T-helper 1 cell treated with Interleukin-12 subunit alpha and Interleukin-12 subunit beta and Interleukin-4 antibody, amounts not matched to agents 30 μg/mL and 1 μg/mL, for 36 hours (primary cell): ENCODE data around the gene GHR.

Experiments
- H3K27ac Mint-ChIP-seq: one replicate; pipeline ENCODE4 v1.8.0; 2021; ENCODE audit warnings: mild to moderate bottlenecking, mixed read lengths
- H3K27me3 Mint-ChIP-seq: one replicate; pipeline ENCODE4 v1.8.0; 2021; ENCODE audit warnings: low read depth, mixed read lengths
- H3K36me3 Mint-ChIP-seq: one replicate; pipeline ENCODE4 v1.8.0; 2021; ENCODE audit warnings: low read depth, mixed read lengths
- H3K4me1 Mint-ChIP-seq: one replicate; pipeline ENCODE4 v1.8.0; 2021; ENCODE audit warnings: low read depth, mixed read lengths
- H3K4me3 Mint-ChIP-seq: one replicate; pipeline ENCODE4 v1.8.0; 2021; ENCODE audit warnings: mild to moderate bottlenecking, moderate library complexity, mixed read lengths
- H3K9me3 Mint-ChIP-seq: one replicate; pipeline ENCODE4 v1.8.0; 2021; ENCODE audit warnings: mixed read lengths

GHR gene

DNA sequence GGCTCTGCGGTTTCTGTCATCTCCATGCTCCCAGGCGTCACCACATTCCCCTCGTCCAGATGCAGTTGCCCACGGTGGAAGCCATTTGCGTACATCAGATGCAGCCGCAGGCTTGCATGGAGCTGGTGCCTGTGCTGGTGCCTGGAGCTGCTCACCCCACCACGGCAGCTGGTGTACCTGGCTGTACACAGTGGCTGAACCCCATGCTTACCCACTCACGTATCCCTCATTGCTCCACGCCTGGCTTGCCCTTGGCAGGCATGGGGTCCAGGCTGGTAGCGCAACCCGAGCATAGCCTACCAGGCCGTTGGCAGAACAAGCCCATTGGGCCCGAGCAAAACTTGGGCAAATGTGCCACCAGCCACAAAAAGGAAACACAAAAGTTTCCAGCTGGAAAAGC, 159.5 kb downstream of the GHR start:
- Mint-ChIP-seq H3K36me3 (no peaks in the 10 kb centered on the region), H3K4me3 (no peak overlapping the region), H3K9me3 (no peaks in the 10 kb centered on the region), H3K27me3 (peaks cover 12% of the 10 kb centered on the region), H3K4me1 (no peaks in the 10 kb centered on the region), H3K27ac (no peak overlapping the region)

DNA sequence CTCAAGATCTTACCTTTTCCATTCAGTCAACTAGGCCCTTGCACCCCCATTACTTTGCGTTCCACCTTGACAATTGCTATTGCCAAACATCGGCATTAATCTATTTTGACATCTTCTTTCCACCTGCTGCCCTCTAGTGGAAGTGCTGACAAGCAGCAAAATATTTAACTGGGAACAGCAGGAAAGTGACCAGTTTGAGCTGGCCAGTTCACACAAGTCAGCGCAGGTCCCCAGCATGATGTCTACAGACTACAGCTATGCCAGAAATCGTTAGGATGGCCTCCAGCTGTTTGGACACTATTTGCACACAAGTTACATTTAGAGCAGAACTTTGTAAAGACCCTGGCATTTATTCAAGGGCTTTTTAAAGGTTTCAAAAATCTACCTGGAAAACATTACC, 160.1 kb downstream of the GHR start:
- Mint-ChIP-seq H3K36me3 (no peaks in the 10 kb centered on the region), H3K4me1 (no peaks in the 10 kb centered on the region), H3K9me3 (no peaks in the 10 kb centered on the region), H3K4me3 (no peak overlapping the region), H3K27me3 (peaks cover 16% of the 10 kb centered on the region), H3K27ac (no peak overlapping the region)

DNA sequence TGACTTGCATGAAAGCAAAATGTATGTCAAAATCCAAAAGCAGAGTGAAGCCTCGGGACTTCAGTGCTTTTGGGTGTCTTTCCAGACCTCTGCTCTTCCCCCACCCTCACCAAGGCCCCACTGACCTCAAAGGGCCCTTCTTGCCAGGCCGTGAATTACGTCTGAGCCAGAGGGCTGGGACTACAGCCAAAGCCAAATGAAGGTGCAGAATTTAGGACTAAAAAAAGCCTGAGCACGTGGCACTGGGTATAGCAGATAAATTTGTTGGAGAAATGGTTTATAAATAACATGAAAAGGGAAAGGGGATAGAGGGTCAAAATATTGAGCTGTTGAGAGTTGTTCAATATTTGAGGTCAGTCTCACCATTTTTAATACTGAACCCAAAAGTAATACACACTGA, 163.4 kb downstream of the GHR start:
- H3K36me3 Mint-ChIP-seq = no peaks in the 10 kb centered on the region
- H3K4me1 Mint-ChIP-seq = no peaks in the 10 kb centered on the region
- H3K27me3 Mint-ChIP-seq = peaks cover 31% of the 10 kb centered on the region
- H3K4me3 Mint-ChIP-seq = no peak overlapping the region
- H3K27ac Mint-ChIP-seq = no peak overlapping the region
- no peaks in the 10 kb centered on the region for H3K9me3 Mint-ChIP-seq

DNA sequence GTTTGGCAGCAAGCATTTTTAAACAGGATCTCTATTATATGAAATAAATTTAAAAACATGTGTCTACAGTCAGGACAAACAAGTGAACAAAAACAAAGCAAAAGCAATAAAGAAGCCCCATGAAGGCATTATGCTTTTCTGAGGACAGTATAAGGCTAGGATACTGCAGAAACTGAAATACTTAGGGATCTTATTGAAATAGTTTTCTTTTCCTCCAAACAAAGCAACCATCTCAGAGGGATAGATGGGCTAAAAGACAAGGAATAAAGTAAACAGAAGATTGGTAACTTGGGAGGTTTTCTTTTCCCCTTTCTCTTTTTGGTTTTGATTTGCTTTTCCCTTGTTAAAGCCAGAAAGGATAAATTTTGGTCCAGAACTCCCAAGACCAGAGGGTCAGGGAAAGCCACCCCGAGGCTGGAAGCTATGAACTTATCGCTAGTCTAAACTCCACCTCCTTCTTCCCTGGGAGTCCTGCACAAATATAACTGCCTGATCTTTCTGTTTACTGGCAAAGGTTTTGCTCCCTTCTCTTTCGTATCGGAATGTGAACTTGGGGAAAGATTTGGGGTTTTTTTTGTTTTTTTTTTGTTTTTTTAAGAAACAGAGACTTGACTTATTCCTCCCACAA, 164.0 kb downstream of the GHR start:
- H3K27ac Mint-ChIP-seq = no peak overlapping the region
- no peaks in the 10 kb centered on the region for H3K36me3 Mint-ChIP-seq
- no peaks in the 10 kb centered on the region for H3K4me1 Mint-ChIP-seq
- H3K9me3 Mint-ChIP-seq = no peaks in the 10 kb centered on the region
- H3K4me3 Mint-ChIP-seq = no peak overlapping the region
- H3K27me3 Mint-ChIP-seq = peaks cover 31% of the 10 kb centered on the region

DNA sequence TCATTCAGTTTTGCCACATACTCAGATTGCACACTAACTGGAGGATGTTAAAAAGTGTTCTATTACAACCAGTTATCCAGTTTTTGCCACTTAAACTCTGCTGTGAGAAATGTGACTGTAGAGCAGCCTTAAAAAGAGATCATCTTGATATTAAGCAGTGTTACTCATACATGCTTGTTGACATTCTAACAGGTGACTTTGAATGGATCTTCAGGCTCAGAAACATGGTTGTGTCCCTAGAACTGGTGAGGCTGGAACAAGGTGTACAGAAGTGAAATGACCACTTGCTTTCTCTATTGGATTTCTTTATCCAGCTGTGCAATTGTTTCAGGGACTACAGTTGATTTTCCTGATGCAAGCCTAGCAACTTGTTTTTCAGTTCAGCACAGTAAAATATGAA, 167.3 kb downstream of the GHR start:
- Mint-ChIP-seq H3K36me3 (no peaks in the 10 kb centered on the region), H3K9me3 (no peaks in the 10 kb centered on the region), H3K4me3 (no peak overlapping the region), H3K27ac (no peak overlapping the region), H3K4me1 (no peaks in the 10 kb centered on the region), H3K27me3 (peaks cover 31% of the 10 kb centered on the region)

DNA sequence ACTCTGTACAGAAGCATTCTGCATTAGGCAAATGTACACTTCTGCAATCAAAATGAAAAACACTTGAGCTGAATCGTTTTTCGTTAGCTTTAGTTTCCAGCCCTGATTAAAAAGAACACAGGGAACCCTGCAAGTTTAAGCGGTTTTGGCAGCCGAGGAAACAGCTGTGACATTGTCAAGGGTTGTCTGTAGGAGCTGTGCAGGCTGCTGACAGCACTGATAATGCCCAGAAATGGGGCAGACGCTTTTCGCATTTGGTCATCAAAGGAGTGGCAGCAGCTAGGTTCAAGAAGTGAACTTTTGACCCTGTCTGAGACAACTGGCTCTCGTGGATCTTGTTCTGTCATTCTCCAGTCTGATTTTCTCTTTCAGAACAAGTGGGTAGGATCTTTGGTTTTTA, 167.8 kb downstream of the GHR start:
- H3K27me3 Mint-ChIP-seq = peaks cover 31% of the 10 kb centered on the region
- no peaks in the 10 kb centered on the region for H3K9me3 Mint-ChIP-seq
- no peak overlapping the region for H3K4me3 Mint-ChIP-seq
- H3K36me3 Mint-ChIP-seq = no peaks in the 10 kb centered on the region
- no peaks in the 10 kb centered on the region for H3K4me1 Mint-ChIP-seq
- no peak overlapping the region for H3K27ac Mint-ChIP-seq

DNA sequence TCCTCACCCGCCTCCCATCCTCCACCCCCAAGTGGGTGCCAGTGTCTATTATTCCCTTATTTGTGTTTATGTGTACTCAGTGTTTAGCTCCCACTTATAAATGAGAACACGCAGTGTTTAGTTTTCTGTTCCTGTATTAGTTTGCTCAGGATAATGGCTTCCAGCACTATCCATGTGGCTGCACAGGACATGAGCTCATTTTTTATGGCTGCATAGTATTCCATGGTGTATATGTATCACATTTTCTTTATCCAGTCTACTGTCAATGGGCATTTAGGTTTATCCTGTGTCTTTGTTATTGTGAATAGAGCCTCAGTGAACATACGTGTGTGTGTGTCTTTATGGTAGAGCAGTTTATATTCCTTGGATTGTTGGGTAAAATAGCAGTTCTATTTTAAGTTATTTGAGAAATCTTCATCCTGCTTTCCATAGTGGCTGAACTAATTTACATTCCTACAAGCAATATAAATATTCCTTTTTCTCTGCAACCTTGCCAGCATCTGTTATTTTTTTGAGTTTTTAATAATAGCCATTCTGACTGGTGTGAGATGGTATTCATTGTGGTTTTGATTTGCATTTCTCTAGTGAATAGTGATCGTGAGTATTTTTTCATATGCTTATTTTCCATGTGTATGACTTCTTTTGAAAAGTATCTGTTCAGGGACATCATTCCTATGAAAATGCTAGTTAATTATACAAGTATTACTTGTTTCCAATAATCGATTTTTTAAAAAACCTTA, 169.3 kb downstream of the GHR start:
- no peaks in the 10 kb centered on the region for H3K36me3 Mint-ChIP-seq
- H3K4me3 Mint-ChIP-seq = no peak overlapping the region
- no peak overlapping the region for H3K27ac Mint-ChIP-seq
- H3K4me1 Mint-ChIP-seq = no peaks in the 10 kb centered on the region
- peaks cover 21% of the 10 kb centered on the region for H3K27me3 Mint-ChIP-seq
- no peaks in the 10 kb centered on the region for H3K9me3 Mint-ChIP-seq

DNA sequence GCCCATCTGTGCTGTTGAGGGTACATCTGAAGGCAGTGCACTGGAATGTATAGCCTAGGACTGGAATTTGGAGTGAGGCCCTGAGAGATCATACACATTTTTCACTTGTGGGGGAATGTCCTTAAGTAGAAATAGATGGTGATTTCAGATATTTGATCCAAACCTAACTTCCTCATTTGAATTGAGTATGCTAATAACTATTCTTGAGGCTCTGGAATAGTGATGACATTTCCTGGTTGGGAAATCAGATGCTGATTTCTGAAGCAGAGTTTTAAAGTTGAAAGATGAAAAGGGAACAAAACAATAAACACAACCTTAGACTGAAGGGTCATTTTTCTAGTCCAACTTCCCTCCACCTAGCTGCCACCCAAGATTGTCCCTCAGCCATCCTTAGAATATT, 170.4 kb downstream of the GHR start:
- no peaks in the 10 kb centered on the region for H3K9me3 Mint-ChIP-seq
- peaks cover 14% of the 10 kb centered on the region for H3K27me3 Mint-ChIP-seq
- H3K36me3 Mint-ChIP-seq = no peaks in the 10 kb centered on the region
- no peak overlapping the region for H3K27ac Mint-ChIP-seq
- H3K4me1 Mint-ChIP-seq = no peaks in the 10 kb centered on the region
- no peak overlapping the region for H3K4me3 Mint-ChIP-seq

DNA sequence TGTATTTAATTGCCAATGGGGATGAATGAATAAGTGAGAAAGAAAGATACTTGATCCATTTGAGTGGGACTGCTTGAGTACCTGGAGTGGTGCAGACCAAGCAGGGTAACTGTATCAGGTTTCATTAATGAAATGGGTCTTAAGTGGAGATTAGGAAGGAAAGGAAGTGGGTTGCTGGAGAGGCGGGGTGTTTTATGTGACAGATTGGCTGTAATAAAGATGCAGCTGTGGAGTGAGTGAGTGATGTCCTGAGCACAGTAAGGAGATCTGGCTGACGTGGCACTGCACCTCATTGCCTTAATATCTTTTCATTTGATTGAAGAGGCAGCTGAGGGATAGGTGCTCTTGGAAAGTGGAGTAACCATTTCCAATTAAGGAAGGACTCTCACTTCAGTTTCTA, 172.4 kb downstream of the GHR start:
- H3K4me3 Mint-ChIP-seq = no peak overlapping the region
- H3K4me1 Mint-ChIP-seq = no peaks in the 10 kb centered on the region
- no peaks in the 10 kb centered on the region for H3K9me3 Mint-ChIP-seq
- no peak overlapping the region for H3K27ac Mint-ChIP-seq
- H3K27me3 Mint-ChIP-seq = peaks cover 8% of the 10 kb centered on the region
- H3K36me3 Mint-ChIP-seq = no peaks in the 10 kb centered on the region

DNA sequence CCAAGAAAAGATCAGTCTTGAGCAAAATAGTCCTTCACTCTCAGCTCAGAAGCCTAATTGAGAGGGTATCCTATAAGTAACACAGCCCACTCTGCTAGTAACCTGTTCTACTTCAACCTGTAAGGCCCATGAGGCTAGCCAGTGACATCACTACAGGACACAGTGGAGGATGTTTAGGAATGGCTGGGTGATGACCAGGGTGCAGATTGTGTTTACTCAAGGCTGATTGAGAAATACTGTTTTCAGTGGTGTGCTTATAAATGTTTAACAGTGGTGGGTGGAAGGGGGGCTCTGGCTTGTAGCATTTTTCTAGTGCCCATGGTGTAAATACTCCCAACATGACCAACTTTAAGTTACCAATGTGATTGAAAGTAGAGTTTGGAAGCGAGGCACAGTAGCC, 173.6 kb downstream of the GHR start:
- no peak overlapping the region for H3K27ac Mint-ChIP-seq
- H3K36me3 Mint-ChIP-seq = no peaks in the 10 kb centered on the region
- H3K4me3 Mint-ChIP-seq = no peak overlapping the region
- no peaks in the 10 kb centered on the region for H3K9me3 Mint-ChIP-seq
- H3K4me1 Mint-ChIP-seq = no peaks in the 10 kb centered on the region
- H3K27me3 Mint-ChIP-seq = no peaks in the 10 kb centered on the region

DNA sequence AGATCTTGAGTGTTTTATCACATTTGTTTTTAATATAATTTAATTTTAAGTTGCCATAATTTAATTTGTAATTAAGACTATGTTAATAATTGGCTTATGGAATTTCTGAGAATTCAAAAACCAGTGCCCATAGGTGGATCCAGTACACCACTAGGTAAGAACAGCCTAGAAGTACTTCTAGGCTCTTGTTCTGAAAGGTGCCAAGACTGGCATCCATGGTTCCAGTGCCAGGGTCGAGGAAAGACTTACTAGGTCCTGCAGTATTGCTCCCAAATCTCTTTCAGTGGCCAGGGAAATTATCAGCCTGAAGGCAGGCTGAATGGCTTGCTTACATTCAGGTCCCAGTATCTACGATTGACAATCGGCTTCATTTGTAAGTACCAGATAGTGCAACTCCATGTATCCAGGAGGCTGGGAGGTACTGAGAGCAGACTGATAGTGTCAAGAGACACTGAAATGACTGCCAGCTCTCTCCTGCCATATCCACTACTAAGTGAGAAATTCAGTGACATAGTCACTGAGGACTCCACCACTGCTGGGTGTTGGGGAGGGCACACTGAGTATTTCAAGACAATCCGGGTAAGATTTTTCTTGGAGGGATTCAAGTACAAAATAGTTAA, 174.2 kb downstream of the GHR start:
- Mint-ChIP-seq H3K36me3 (no peaks in the 10 kb centered on the region), H3K4me1 (no peaks in the 10 kb centered on the region), H3K4me3 (no peak overlapping the region), H3K27me3 (no peaks in the 10 kb centered on the region), H3K27ac (no peak overlapping the region), H3K9me3 (no peaks in the 10 kb centered on the region)

DNA sequence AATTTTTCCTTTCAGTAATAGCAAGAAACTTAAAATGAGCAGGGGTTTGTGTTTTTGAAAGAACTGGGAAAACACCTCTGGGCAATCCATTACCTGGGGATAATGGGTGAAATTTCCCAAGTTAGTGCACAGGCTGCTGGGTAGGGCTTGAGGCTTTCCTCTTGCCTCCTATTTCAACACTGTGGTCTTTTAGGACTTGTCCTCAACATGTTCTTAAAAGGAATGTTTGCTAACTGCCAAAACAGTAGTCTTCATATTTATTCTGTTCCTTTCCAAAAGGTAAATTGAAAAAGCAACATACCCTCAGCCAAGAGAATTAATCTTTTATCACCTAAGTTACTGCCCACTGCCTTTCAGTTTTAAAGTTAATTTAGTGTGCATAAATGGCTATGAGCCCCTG, 175.1 kb downstream of the GHR start:
- no peaks in the 10 kb centered on the region for H3K36me3 Mint-ChIP-seq
- no peaks in the 10 kb centered on the region for H3K9me3 Mint-ChIP-seq
- no peak overlapping the region for H3K4me3 Mint-ChIP-seq
- H3K4me1 Mint-ChIP-seq = no peaks in the 10 kb centered on the region
- H3K27ac Mint-ChIP-seq = no peak overlapping the region
- peaks cover 2% of the 10 kb centered on the region for H3K27me3 Mint-ChIP-seq

DNA sequence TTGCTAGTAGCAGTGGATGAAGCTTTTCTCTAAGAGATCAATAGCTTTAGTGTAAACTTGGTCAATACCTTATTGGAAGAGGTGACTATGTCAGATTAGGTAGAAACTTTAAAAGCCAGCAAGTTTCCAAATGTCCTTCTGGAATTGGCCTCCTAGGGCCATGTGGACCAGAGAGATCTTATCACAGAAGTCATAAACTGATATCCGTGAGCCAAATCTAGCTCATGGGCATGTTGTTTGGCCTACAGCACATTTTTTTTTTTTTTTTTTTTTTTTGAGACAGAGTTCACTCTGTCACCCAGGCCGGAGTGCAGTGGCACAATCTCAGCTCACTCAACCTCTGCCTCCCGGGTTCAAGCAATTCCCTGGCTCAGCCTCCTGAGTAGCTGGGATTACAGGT, 175.9 kb downstream of the GHR start:
- no peak overlapping the region for H3K4me3 Mint-ChIP-seq
- no peak overlapping the region for H3K27ac Mint-ChIP-seq
- no peaks in the 10 kb centered on the region for H3K4me1 Mint-ChIP-seq
- H3K36me3 Mint-ChIP-seq = no peaks in the 10 kb centered on the region
- H3K9me3 Mint-ChIP-seq = no peaks in the 10 kb centered on the region
- H3K27me3 Mint-ChIP-seq = peaks cover 4% of the 10 kb centered on the region

DNA sequence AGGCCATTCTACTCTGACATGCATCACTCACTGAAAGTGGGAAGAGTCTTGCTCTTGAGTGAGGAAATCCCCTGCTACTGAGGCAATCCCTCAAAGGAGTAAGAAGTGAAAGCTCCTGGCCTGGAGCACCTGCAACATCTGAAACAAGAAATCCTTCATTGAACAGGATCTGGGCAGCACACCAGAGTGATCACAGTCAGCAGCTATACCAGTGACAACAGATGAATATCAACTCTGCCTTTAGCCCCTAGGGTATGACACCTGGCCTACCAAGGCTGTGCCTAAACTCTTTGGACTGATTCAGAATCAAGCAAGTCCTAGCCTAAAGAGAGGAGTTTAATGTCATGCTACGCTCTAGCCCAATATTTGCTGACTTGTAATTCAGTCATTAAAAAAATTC, 177.2 kb downstream of the GHR start:
- no peaks in the 10 kb centered on the region for H3K9me3 Mint-ChIP-seq
- no peak overlapping the region for H3K27ac Mint-ChIP-seq
- no peaks in the 10 kb centered on the region for H3K4me1 Mint-ChIP-seq
- H3K4me3 Mint-ChIP-seq = no peak overlapping the region
- H3K36me3 Mint-ChIP-seq = no peaks in the 10 kb centered on the region
- peaks cover 4% of the 10 kb centered on the region for H3K27me3 Mint-ChIP-seq

DNA sequence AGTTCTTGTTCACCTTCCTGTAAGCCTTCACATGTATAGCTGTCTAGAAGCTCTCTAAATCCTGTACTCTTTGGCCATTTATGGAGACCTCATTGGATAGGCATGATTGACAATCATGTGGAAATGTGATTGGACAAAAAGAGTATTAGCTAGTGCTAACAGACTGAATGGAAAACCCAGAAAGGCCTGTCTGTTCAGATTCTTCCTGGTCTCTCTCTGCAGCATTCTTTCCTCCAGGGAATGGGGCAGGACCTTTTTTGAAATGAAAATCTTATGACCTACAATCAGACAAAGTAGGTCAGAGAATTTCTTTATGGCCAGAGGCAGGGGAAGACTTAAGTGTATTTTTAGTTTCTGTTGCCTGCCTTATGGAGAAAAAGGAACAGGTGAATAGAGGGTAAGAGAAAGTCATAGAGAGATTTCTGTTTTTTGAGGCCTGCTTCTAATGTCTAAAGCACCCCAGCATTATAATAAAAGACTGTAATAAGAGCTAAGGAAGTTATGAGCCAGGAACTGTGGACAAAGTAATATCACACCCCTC, 181.0 kb downstream of the GHR start:
- no peaks in the 10 kb centered on the region for H3K4me1 Mint-ChIP-seq
- H3K9me3 Mint-ChIP-seq = no peaks in the 10 kb centered on the region
- no peak overlapping the region for H3K27ac Mint-ChIP-seq
- H3K27me3 Mint-ChIP-seq = peaks cover 4% of the 10 kb centered on the region
- no peaks in the 10 kb centered on the region for H3K36me3 Mint-ChIP-seq
- H3K4me3 Mint-ChIP-seq = no peak overlapping the region
